Stimulated activated naive CD8-positive, alpha-beta T cell treated with anti-CD3 and anti-CD28 coated beads, Interleukin-15, Interleukin-2, amounts not matched to agents 100 ng/mL and 50 ng/mL, for 24 hours (primary cell): ENCODE measurements around the gene SRRT.
A peak's percentile ranks its signal among the peaks of the same experiment; 100 is the strongest.
"Not testable (repeated sequence)": the region's sequence is repeated elsewhere in the genome, so short reads cannot be mapped to it uniquely, and the experiment has no call there.

Experiments used
- H3K27ac Mint-ChIP-seq: one replicate; pipeline ENCODE4 v1.8.0; 2021; ENCODE audit warnings: mild to moderate bottlenecking, mixed read lengths
- H3K27me3 Mint-ChIP-seq: one replicate; pipeline ENCODE4 v1.8.0; 2021; ENCODE audit warnings: mixed read lengths
- H3K36me3 Mint-ChIP-seq: one replicate; pipeline ENCODE4 v1.8.0; 2021; ENCODE audit warnings: low read depth, mixed read lengths
- H3K4me1 Mint-ChIP-seq: one replicate; pipeline ENCODE4 v1.8.0; 2021; ENCODE audit warnings: low read depth, mixed read lengths
- H3K4me3 Mint-ChIP-seq: one replicate; pipeline ENCODE4 v1.8.0; 2021; ENCODE audit warnings: mild to moderate bottlenecking, mixed read lengths
- H3K9me3 Mint-ChIP-seq: one replicate; pipeline ENCODE4 v1.8.0; 2021; ENCODE audit warnings: mixed read lengths

SRRT gene

GRCh38 chr7:100893910-100894721, 19.2 kb downstream of the SRRT start:
- Mint-ChIP-seq H3K9me3 (no peaks in the 10 kb centered on the region), H3K36me3 (no peaks in the 10 kb centered on the region), H3K4me1 (peaks cover 23% of the 10 kb centered on the region), H3K27me3 (peaks cover 36% of the 10 kb centered on the region), H3K4me3 (no peak overlapping the region), H3K27ac (no peak overlapping the region)

- H3K9me3 Mint-ChIP-seq, result no peaks in the 10 kb centered on the region
- peaks cover 39% of the 10 kb centered on the region for H3K27me3 Mint-ChIP-seq
- no peak overlapping the region for H3K4me3 Mint-ChIP-seq
- H3K27ac Mint-ChIP-seq, result no peak overlapping the region
- peaks cover 23% of the 10 kb centered on the region for H3K4me1 Mint-ChIP-seq
- H3K36me3 Mint-ChIP-seq, result no peaks in the 10 kb centered on the region
Measured at GRCh38 chr7:100894860-100895700, 20.2 kb downstream of the SRRT start.

- H3K9me3 Mint-ChIP-seq, result no peaks in the 10 kb centered on the region
- peaks cover 41% of the 10 kb centered on the region for H3K27me3 Mint-ChIP-seq
- H3K4me1 Mint-ChIP-seq, result peaks cover 18% of the 10 kb centered on the region
- no peaks in the 10 kb centered on the region for H3K36me3 Mint-ChIP-seq
- no peak within 1 kb of the TSS for H3K27ac Mint-ChIP-seq
- H3K4me3 Mint-ChIP-seq, result peak within 1 kb of the TSS; percentile 80
Measured at GRCh38 chr7:100895701-100895955, 20.7 kb downstream of the SRRT start, which contains the start of gene ACHE. ACHE (minus strand) TSS chr7:100895888; CDS start chr7:100894232, 1,656 bp downstream.

DNA sequence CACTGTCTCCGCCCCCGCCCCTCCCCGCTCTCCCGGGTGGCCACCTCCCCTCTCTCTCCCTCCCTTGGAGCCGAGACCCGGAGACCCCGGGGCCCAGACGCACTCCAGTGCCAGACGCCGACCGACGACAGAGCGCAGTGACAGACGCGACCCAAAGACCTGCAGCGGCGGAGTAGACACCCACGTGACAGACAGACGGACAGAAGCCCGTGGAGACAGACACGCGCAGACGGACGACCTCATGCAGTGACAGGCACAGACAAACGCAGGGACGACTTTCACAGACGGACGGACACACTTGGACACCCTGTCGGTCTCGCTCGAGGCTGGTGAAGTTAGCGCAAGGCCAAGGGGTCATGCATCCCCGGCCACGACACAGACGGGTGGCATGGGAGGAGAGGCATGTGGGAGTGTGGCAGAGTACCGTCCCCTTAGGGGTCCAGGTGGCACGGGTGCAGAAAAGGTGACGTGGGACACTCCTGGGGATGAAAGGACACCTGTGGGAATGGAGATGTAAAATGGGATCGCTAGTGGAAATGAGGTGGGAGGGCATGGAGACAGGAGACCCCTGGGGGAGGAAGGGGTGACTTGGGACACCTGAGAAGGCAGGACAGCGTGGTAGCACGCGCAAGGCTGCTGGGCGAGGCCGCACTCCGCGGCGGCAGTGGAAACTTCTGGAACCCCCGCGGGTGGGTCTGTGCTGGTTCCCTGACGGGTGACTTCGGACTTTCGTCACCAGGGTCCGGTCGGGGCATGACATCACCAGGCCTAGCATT, 21.2 kb downstream of the SRRT start:
- H3K4me3 Mint-ChIP-seq, result peak overlapping the region; percentile 80
- no peak overlapping the region for H3K27ac Mint-ChIP-seq
- peaks cover 46% of the 10 kb centered on the region for H3K27me3 Mint-ChIP-seq
- H3K9me3 Mint-ChIP-seq, result no peaks in the 10 kb centered on the region
- H3K36me3 Mint-ChIP-seq, result no peaks in the 10 kb centered on the region
- H3K4me1 Mint-ChIP-seq, result peaks cover 13% of the 10 kb centered on the region

- H3K9me3 Mint-ChIP-seq, result no peaks in the 10 kb centered on the region
- H3K27me3 Mint-ChIP-seq, result peaks cover 38% of the 10 kb centered on the region
- H3K4me1 Mint-ChIP-seq, result peaks cover 8% of the 10 kb centered on the region
- no peak overlapping the region for H3K27ac Mint-ChIP-seq
- no peaks in the 10 kb centered on the region for H3K36me3 Mint-ChIP-seq
- no peak overlapping the region for H3K4me3 Mint-ChIP-seq
Measured at GRCh38 chr7:100896732-100897608, 22.1 kb downstream of the SRRT start.

GRCh38 chr7:100897772-100898454, 23.0 kb downstream of the SRRT start:
- no peak overlapping the region for H3K27ac Mint-ChIP-seq
- no peak overlapping the region for H3K4me3 Mint-ChIP-seq
- no peaks in the 10 kb centered on the region for H3K9me3 Mint-ChIP-seq
- H3K27me3 Mint-ChIP-seq, result peaks cover 30% of the 10 kb centered on the region
- no peaks in the 10 kb centered on the region for H3K36me3 Mint-ChIP-seq
- peaks cover 8% of the 10 kb centered on the region for H3K4me1 Mint-ChIP-seq

DNA sequence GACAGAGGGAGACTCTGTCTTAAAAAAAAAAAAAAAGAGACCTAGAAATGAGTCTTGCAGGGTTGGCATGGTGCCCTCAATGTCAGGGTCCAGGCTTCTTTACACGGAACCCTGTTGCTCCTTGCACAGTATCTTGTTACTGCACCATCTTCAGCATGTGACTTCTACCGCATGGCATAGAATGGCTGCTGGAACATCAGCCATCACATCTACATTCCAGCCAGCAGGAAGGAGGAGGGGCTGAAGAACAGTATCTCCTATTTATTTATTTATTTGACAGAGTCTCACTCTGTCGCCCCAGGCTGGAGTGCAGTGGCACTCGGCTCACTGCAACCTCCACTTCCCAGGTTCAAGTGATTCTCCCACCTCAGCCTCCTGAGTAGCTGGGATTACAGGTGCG, 24.5 kb downstream of the SRRT start:
- Mint-ChIP-seq H3K36me3 (no peaks in the 10 kb centered on the region), H3K27me3 (peaks cover 28% of the 10 kb centered on the region), H3K4me3 (no peak overlapping the region), H3K27ac (no peak overlapping the region), H3K9me3 (no peaks in the 10 kb centered on the region), H3K4me1 (peaks cover 8% of the 10 kb centered on the region)

DNA sequence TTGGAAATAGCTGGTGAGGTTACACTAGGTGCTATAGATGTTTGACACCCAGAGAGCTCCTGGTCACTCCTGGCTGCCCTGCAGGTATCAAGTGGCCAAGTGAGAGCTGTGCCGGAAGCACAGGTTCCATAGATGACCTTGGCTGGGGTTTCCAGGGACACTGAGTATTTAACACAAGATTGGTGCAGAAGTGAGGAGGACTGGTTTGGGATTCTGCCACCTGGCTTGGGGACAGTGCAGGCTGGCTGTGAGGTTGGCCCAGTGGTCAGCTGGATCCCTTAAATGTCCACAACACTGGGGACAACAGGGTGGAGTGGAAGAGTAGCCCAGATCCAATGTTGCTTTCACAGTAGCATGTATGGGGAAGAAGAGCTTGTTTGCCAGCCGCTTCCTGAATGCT, 26.1 kb downstream of the SRRT start:
- Mint-ChIP-seq H3K36me3 (no peaks in the 10 kb centered on the region), H3K27me3 (peaks cover 25% of the 10 kb centered on the region), H3K4me3 (no peak overlapping the region), H3K9me3 (no peaks in the 10 kb centered on the region), H3K27ac (no peak overlapping the region), H3K4me1 (peaks cover 5% of the 10 kb centered on the region)

DNA sequence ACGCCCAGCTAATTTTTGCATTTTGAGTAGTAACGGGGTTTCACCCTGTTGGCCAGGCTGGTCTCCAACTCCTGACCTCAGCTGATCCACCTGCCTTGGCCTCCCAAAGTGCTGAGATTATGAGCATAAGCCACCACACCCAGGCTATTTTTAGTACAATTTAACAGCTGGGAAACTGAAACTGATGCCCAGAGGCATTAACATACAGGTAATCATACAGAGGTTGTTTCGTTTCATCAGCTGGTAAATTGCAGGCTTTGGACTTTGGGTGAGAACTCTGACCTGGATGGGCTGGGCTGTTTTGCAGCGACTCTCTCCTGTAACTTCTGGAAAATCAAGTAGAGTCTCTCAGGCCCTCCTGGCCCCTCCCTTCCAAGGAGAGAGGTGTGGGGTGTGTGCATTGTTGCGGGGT, 27.0 kb downstream of the SRRT start:
- Mint-ChIP-seq H3K4me3 (no peak overlapping the region), H3K36me3 (no peaks in the 10 kb centered on the region), H3K9me3 (no peaks in the 10 kb centered on the region), H3K27ac (no peak overlapping the region), H3K4me1 (no peaks in the 10 kb centered on the region), H3K27me3 (peaks cover 20% of the 10 kb centered on the region)

DNA sequence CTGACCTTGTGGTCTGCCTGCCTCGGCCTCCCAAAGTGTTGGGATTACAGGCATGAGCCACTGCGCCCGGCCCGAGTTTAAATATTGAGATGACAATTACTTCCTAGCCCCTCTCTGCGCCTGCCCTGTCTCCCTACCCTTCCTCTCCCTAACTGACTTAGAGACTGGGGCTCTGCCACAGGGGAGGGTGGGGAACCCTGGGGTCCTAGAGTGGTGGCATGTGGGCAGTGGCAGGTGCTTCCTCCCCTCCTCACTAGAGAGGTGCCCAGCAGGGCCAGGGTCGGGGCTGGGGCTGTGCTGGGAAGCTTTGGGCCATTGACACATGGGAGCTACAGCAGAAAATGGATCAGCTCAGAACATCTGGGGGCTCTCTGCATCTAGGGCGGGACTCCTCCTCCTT, 27.7 kb downstream of the SRRT start:
- H3K27me3 Mint-ChIP-seq, result peaks cover 17% of the 10 kb centered on the region
- H3K36me3 Mint-ChIP-seq, result no peaks in the 10 kb centered on the region
- no peak overlapping the region for H3K27ac Mint-ChIP-seq
- no peaks in the 10 kb centered on the region for H3K9me3 Mint-ChIP-seq
- no peak overlapping the region for H3K4me3 Mint-ChIP-seq
- H3K4me1 Mint-ChIP-seq, result no peaks in the 10 kb centered on the region

GRCh38 chr7:100908512-100908911, 33.6 kb downstream of the SRRT start:
- H3K27ac Mint-ChIP-seq, result no peak overlapping the region

GRCh38 chr7:100910443-100910842, 35.5 kb downstream of the SRRT start:
- not testable (repeated sequence) for H3K27ac Mint-ChIP-seq, H3K27me3 Mint-ChIP-seq, H3K9me3 Mint-ChIP-seq, H3K36me3 Mint-ChIP-seq, H3K4me3 Mint-ChIP-seq, H3K4me1 Mint-ChIP-seq

More at GRCh38 chr7:100908512-100908911, 33.6 kb downstream of the SRRT start:
- Mint-ChIP-seq H3K27me3 (peaks cover 4% of the 10 kb centered on the region), H3K9me3 (no peaks in the 10 kb centered on the region), H3K4me1 (no peaks in the 10 kb centered on the region), H3K4me3 (no peak overlapping the region), H3K36me3 (no peaks in the 10 kb centered on the region)

DNA sequence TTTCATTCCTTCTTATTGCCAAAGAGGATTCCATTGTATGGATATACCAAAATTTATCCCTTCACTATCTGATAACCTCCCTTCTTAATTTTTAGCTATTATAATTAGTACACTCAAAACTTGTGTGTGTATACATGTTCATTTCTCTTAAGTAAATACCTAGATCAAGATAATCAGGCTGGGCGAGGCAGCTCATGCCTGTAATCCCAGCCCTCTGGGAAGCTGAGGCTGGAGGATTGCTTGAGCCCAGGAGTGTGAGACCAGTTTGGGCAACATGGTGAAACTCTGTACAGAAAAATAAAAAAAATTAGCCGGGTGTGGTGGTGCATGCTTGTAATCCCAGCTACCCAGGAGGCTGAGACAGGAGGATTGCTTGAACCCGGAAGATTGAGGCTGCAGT, 36.6 kb downstream of the SRRT start:
- peaks cover 7% of the 10 kb centered on the region for H3K27me3 Mint-ChIP-seq
- H3K4me1 Mint-ChIP-seq, result peaks cover 3% of the 10 kb centered on the region
- no peak overlapping the region for H3K4me3 Mint-ChIP-seq
- H3K36me3 Mint-ChIP-seq, result no peaks in the 10 kb centered on the region
- H3K27ac Mint-ChIP-seq, result no peak overlapping the region
- no peaks in the 10 kb centered on the region for H3K9me3 Mint-ChIP-seq
